Measurements from ENCODE around the gene SULT1C3. TPM values are rescaled to one million over a fixed set of nuclear protein-coding genes. Genes with fewer than 3 reads are reported as not detected.

SULT1C3 gene
- total RNA-seq, 1 donor from 2014 or later, result not detected

GRCh38 chr2:108297436-108298141 is 57.8 kb downstream of the SULT1C3 start:
- no peak for ATAC-seq
- TF ChIP-seq CTCF (IDR thresholded peaks at IDR 0.05), result no peak
- Histone ChIP-seq H3K4me1 (no peaks in the 10 kb centered on the region), H3K36me3 (no peaks in the 10 kb centered on the region), H3K9me3 (no peaks in the 10 kb centered on the region), H3K27me3 (ENCODE audit: low read depth) (no peaks in the 10 kb centered on the region), H3K4me3 (no peak overlapping the region), H3K27ac (no peak overlapping the region)
- DNase-seq, result no peak
- intact Hi-C loops (cut with DNase I), result no loop called here

GRCh38 chr2:108301558-108301957 is 61.8 kb downstream of the SULT1C3 start:
- Histone ChIP-seq H3K27ac (no peak overlapping the region), H3K9me3 (no peaks in the 10 kb centered on the region), H3K4me3 (no peak overlapping the region), H3K36me3 (no peaks in the 10 kb centered on the region), H3K4me1 (no peaks in the 10 kb centered on the region), H3K27me3 (ENCODE audit: low read depth) (no peaks in the 10 kb centered on the region)
- intact Hi-C loops (cut with DNase I), result no loop called here
- ATAC-seq (peak in 1 of 2 donors; percentile 19), DNase-seq (no peak)
- TF ChIP-seq CTCF (IDR thresholded peaks at IDR 0.05), result no peak

GRCh38 chr2:108304975-108305374 is 65.2 kb downstream of the SULT1C3 start:
- TF ChIP-seq CTCF (IDR thresholded peaks at IDR 0.05), result no peak
- no peaks in the 10 kb centered on the region for H3K27me3 ChIP-seq (ENCODE audit: low read depth)
- intact Hi-C loops (cut with DNase I), result no loop called here
- no peaks in the 10 kb centered on the region for H3K36me3 ChIP-seq
- ATAC-seq, result no peak
- H3K9me3 ChIP-seq, result no peaks in the 10 kb centered on the region
- no peak for DNase-seq
- no peaks in the 10 kb centered on the region for H3K4me1 ChIP-seq
- no peak overlapping the region for H3K4me3 ChIP-seq
- no peak overlapping the region for H3K27ac ChIP-seq

- Histone ChIP-seq H3K4me1 (no peaks in the 10 kb centered on the region), H3K9me3 (no peaks in the 10 kb centered on the region), H3K36me3 (no peaks in the 10 kb centered on the region), H3K27me3 (ENCODE audit: low read depth) (no peaks in the 10 kb centered on the region), H3K27ac (no peak overlapping the region), H3K4me3 (no peak overlapping the region)
- ATAC-seq (no peak), DNase-seq (no peak)
- no peak for TF ChIP-seq CTCF (IDR thresholded peaks at IDR 0.05)
- intact Hi-C loops (cut with DNase I), result no loop called here
Observed at GRCh38 chr2:108305901-108306300, 66.1 kb downstream of the SULT1C3 start.

GRCh38 chr2:108309903-108310302 is 70.1 kb downstream of the SULT1C3 start:
- no peak overlapping the region for H3K4me3 ChIP-seq
- intact Hi-C loops (cut with DNase I), result no loop called here

More at GRCh38 chr2:108309903-108310302, 70.1 kb downstream of the SULT1C3 start:
- Histone ChIP-seq H3K9me3 (no peaks in the 10 kb centered on the region), H3K36me3 (no peaks in the 10 kb centered on the region), H3K27me3 (ENCODE audit: low read depth) (no peaks in the 10 kb centered on the region), H3K4me1 (no peaks in the 10 kb centered on the region), H3K27ac (no peak overlapping the region)
- ATAC-seq (no peak), DNase-seq (no peak)
- no peak for TF ChIP-seq CTCF (IDR thresholded peaks at IDR 0.05)

Other genes with a start within 250 kb of the SULT1C3 start
- 1.2 TPM for gene SULT1C2, start 48.9 kb downstream of the SULT1C3 start, total RNA-seq
- gene SULT1C4, start 138.0 kb downstream of the SULT1C3 start, total RNA-seq, result 10.6 TPM
- gene GCC2, start 209.2 kb downstream of the SULT1C3 start, total RNA-seq, result 52.4 TPM